Activated CD4-positive, alpha-beta memory T cell treated with anti-CD3 and anti-CD28 coated beads, Interleukin-2, amount 10 ng/mL, durations not matched to agents 7 days and 5 days (primary cell): ENCODE data around the gene DCDC2C. TPM values are rescaled to one million over a fixed set of nuclear protein-coding genes. Genes with fewer than 3 reads are reported as not detected.

Source experiments
- CTCF ChIA-PET: fragments of 350-600 bp; sonication (Branson Sonifier 250); formaldehyde crosslinking; loops from one replicate; lab custom pipeline; 2021; ENCODE audit warnings: antibody characterized with exemption, inconsistent platforms; lab: Charles Lee
- POLR2A ChIA-PET: fragments of 350-600 bp; sonication (Branson Sonifier 250); formaldehyde crosslinking; loops from one replicate; lab custom pipeline; 2021; ENCODE audit warnings: antibody characterized with exemption; lab: Charles Lee
- DNase-seq: peaks from one replicate; pipeline ENCODE4 v3.0.0-alpha.2; 2020
- H3K27ac Mint-ChIP-seq: one replicate; pipeline ENCODE4 v1.8.0; 2021; ENCODE audit warnings: mild to moderate bottlenecking, mixed read lengths
- H3K27me3 Mint-ChIP-seq: one replicate; pipeline ENCODE4 v1.8.0; 2021; ENCODE audit warnings: mixed read lengths
- H3K36me3 Mint-ChIP-seq: one replicate; pipeline ENCODE4 v1.8.0; 2021; ENCODE audit warnings: low read depth, mixed read lengths
- H3K4me1 Mint-ChIP-seq: one replicate; pipeline ENCODE4 v1.8.0; 2021; ENCODE audit warnings: mixed read lengths
- H3K4me3 Mint-ChIP-seq: one replicate; pipeline ENCODE4 v1.8.0; 2021; ENCODE audit warnings: mild to moderate bottlenecking, mixed read lengths
- H3K9me3 Mint-ChIP-seq: one replicate; pipeline ENCODE4 v1.8.0; 2021; ENCODE audit warnings: mixed read lengths
- total RNA-seq, 2 experiments: library from RNA; stranded (reverse); gene quantifications; one replicate each; pipeline ENCODE4 v1.2.3, GENCODE V29; 2021

DCDC2C gene
- total RNA-seq, 2 experiments from 2014 or later: not detected

DNA sequence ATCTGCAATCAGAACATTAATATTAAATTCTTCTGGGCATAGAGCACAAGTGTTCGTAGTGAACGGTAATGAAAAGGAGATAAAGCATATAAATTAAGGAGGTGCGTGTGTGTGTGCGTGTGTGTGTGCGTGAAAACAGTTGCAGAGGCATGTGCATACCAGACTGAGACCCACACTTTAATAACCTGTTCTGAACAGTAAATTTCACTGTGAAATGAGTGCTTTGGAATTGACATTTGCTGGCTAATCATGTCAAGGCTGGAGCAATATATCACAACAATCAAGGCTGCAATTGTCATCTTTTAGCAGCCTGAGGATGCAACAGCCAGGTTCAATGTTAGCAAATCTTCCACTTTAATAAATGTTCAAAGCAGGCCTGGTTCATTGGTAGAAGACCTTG, 57.9 kb downstream of the DCDC2C start:
- Mint-ChIP-seq H3K27me3 (peaks cover 2% of the 10 kb centered on the region), H3K27ac (no peak overlapping the region), H3K36me3 (no peaks in the 10 kb centered on the region), H3K9me3 (no peaks in the 10 kb centered on the region), H3K4me3 (no peak overlapping the region), H3K4me1 (no peaks in the 10 kb centered on the region)
- no peak for DNase-seq
- ChIA-PET POLR2A (no interaction called here), CTCF (no interaction called here)

GRCh38 chr2:3762771-3763447, 59.5 kb downstream of the DCDC2C start:
- Mint-ChIP-seq H3K36me3 (no peaks in the 10 kb centered on the region), H3K27ac (no peak overlapping the region), H3K27me3 (peaks cover 2% of the 10 kb centered on the region), H3K9me3 (no peaks in the 10 kb centered on the region), H3K4me1 (no peaks in the 10 kb centered on the region), H3K4me3 (no peak overlapping the region)
- DNase-seq: no peak
- CTCF ChIA-PET: interaction anchor here (1.1 kb wide), 1 partner anchor 16 kb away, joined by 3 read pairs; no protein-coding TSS in a partner anchor
- POLR2A ChIA-PET: no interaction called here

- Mint-ChIP-seq H3K4me3 (no peak overlapping the region), H3K9me3 (no peaks in the 10 kb centered on the region), H3K36me3 (no peaks in the 10 kb centered on the region), H3K27ac (no peak overlapping the region), H3K27me3 (peaks cover 2% of the 10 kb centered on the region), H3K4me1 (no peaks in the 10 kb centered on the region)
- ChIA-PET POLR2A (no interaction called here), CTCF (no interaction called here)
- no peak for DNase-seq
Observed at GRCh38 chr2:3766824-3767223, 63.4 kb downstream of the DCDC2C start.

GRCh38 chr2:3768960-3769765, 65.8 kb downstream of the DCDC2C start:
- no peak overlapping the region for H3K27ac Mint-ChIP-seq
- no peaks in the 10 kb centered on the region for H3K36me3 Mint-ChIP-seq
- DNase-seq: no peak
- POLR2A ChIA-PET: no interaction called here
- no peak overlapping the region for H3K4me3 Mint-ChIP-seq
- peaks cover 2% of the 10 kb centered on the region for H3K27me3 Mint-ChIP-seq
- no peaks in the 10 kb centered on the region for H3K9me3 Mint-ChIP-seq
- H3K4me1 Mint-ChIP-seq: no peaks in the 10 kb centered on the region
- CTCF ChIA-PET: no interaction called here

- POLR2A ChIA-PET: no interaction called here
- peaks cover 2% of the 10 kb centered on the region for H3K27me3 Mint-ChIP-seq
- no peak overlapping the region for H3K27ac Mint-ChIP-seq
- H3K4me1 Mint-ChIP-seq: no peaks in the 10 kb centered on the region
- DNase-seq: no peak
- H3K36me3 Mint-ChIP-seq: no peaks in the 10 kb centered on the region
- no peaks in the 10 kb centered on the region for H3K9me3 Mint-ChIP-seq
- CTCF ChIA-PET: no interaction called here
- no peak overlapping the region for H3K4me3 Mint-ChIP-seq
Observed at GRCh38 chr2:3769766-3770165, 66.4 kb downstream of the DCDC2C start.

- ChIA-PET CTCF (no interaction called here), POLR2A (no interaction called here)
- Mint-ChIP-seq H3K27me3 (no peaks in the 10 kb centered on the region), H3K4me1 (no peaks in the 10 kb centered on the region), H3K27ac (no peak overlapping the region), H3K36me3 (no peaks in the 10 kb centered on the region), H3K9me3 (no peaks in the 10 kb centered on the region), H3K4me3 (no peak overlapping the region)
- no peak for DNase-seq
Observed at GRCh38 chr2:3770724-3771415, 67.5 kb downstream of the DCDC2C start.

DNA sequence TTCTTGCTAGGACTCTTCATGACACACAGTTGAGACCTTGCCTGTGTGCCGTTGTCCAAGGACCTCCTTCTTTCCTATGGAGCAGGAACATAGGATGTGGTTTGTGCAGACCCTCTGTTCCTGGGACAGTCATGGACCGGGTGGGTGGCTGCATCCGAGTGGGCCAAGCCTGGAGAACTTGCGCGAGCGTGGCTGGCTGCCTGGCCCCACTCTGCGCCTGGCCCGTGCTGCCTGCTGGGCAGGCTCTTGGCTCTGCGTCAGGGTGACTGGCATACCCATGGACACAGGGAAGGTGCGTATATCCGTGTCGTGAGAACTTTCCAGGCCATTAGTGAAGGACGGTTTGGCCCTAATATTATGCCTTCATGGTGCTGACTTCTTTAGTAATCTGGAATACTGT, 68.2 kb downstream of the DCDC2C start:
- Mint-ChIP-seq H3K9me3 (no peaks in the 10 kb centered on the region), H3K4me1 (no peaks in the 10 kb centered on the region), H3K27ac (no peak overlapping the region), H3K36me3 (no peaks in the 10 kb centered on the region), H3K27me3 (peaks cover 2% of the 10 kb centered on the region), H3K4me3 (no peak overlapping the region)
- no peak for DNase-seq
- ChIA-PET CTCF (no interaction called here), POLR2A (no interaction called here)

- CTCF ChIA-PET: no interaction called here
- DNase-seq: no peak
- POLR2A ChIA-PET: interaction anchor here (0.6 kb wide), 1 partner anchor 395 kb away, joined by 3 read pairs; the partner anchor contains the start of gene TRAPPC12
- no peaks in the 10 kb centered on the region for H3K9me3 Mint-ChIP-seq
- H3K27me3 Mint-ChIP-seq: peaks cover 9% of the 10 kb centered on the region
- H3K4me3 Mint-ChIP-seq: no peak overlapping the region
- H3K27ac Mint-ChIP-seq: no peak overlapping the region
- peaks cover 1% of the 10 kb centered on the region for H3K4me1 Mint-ChIP-seq
- H3K36me3 Mint-ChIP-seq: no peaks in the 10 kb centered on the region
Observed at GRCh38 chr2:3774336-3774735, 71.0 kb downstream of the DCDC2C start.

DNA sequence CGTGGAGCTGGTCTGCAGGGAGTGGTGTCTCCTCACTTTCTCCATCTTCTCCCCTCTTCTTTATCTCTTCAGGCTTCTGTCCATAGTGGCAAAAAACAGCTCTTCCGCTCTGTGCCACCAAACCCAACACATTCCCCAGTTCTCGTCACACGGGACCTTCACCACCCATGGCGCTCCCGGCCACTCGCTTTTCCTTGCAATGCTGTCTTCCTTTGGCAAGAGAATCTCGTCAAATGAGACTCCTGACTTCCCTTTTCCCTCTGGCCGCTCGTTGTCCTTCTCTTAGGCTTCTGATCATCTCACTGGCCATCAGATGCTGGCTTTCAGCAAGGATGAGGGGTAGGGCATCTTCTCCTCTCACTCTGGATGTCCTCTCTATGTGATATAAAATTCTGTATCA, 72.9 kb downstream of the DCDC2C start:
- peaks cover 12% of the 10 kb centered on the region for H3K27me3 Mint-ChIP-seq
- ChIA-PET POLR2A (no interaction called here), CTCF (no interaction called here)
- no peak overlapping the region for H3K4me3 Mint-ChIP-seq
- H3K27ac Mint-ChIP-seq: no peak overlapping the region
- no peak for DNase-seq
- H3K9me3 Mint-ChIP-seq: no peaks in the 10 kb centered on the region
- no peaks in the 10 kb centered on the region for H3K36me3 Mint-ChIP-seq
- peaks cover 13% of the 10 kb centered on the region for H3K4me1 Mint-ChIP-seq

DNA sequence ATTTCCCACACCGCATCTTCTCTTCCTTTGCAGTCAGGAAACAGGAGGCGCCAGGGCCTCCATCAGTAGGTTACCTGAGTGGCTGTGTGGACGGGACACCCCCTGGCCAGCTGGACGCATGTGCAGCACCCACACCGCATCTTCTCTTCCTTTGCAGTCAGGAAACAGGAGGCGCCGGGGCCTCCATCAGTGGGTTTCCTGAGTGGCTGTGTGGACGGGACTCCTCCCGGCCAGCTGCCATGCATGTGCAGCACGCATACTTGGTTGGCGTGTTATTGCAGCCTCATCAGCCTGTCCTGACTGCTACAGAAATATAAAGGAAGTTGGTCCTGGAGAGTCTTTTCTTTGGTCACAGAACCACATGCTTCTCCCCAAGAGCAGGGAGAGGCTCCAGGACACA, 74.6 kb downstream of the DCDC2C start:
- CTCF ChIA-PET: interaction anchor here (0.7 kb wide), 1 partner anchor 16 kb away, joined by 3 read pairs; no protein-coding TSS in a partner anchor
- Mint-ChIP-seq H3K27me3 (peaks cover 12% of the 10 kb centered on the region), H3K9me3 (no peaks in the 10 kb centered on the region), H3K4me1 (peaks cover 13% of the 10 kb centered on the region), H3K36me3 (no peaks in the 10 kb centered on the region), H3K4me3 (no peak overlapping the region), H3K27ac (no peak overlapping the region)
- POLR2A ChIA-PET: no interaction called here
- no peak for DNase-seq

DNA sequence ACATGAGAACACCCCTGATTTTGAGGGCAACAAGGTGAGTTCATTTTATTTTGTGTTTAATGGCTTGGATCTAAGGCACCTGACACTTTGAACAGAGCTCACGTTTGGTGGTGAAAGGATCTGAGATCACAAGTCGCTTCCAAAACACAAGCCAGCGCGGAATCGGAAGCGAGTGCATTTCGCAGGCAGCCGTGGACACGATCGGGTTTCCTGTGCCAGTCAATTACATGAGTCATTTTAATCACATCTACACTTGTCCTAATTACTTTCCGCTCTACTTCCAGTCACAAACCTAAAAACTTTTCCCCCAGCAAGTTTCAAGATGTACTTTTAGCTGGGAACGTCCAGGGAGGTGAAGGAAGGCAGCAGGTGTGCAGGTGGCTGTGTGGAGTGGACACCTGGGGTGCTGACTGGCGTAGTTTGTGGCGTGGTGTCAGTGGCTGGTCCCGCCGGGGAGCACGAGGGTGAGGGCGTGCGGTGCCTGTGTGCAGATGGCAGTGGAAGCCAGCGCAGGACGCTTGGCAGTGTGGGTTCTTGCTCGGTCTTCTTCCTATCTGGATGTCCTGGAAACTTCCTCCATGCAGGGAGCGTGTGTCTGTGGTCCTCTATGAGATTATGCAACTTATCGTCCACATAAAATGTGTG, 75.6 kb downstream of the DCDC2C start:
- no peak overlapping the region for H3K27ac Mint-ChIP-seq
- DNase-seq: no peak
- H3K4me1 Mint-ChIP-seq: peaks cover 13% of the 10 kb centered on the region
- peaks cover 12% of the 10 kb centered on the region for H3K27me3 Mint-ChIP-seq
- ChIA-PET CTCF (interaction anchor here (0.7 to 1.5 kb wide), 2 partner anchors 17 to 51 kb away, joined by 3 to 5 read pairs; no protein-coding TSS in a partner anchor), POLR2A (no interaction called here)
- no peak overlapping the region for H3K4me3 Mint-ChIP-seq
- no peaks in the 10 kb centered on the region for H3K36me3 Mint-ChIP-seq
- no peaks in the 10 kb centered on the region for H3K9me3 Mint-ChIP-seq

GRCh38 chr2:3779496-3780049, 76.2 kb downstream of the DCDC2C start:
- ChIA-PET CTCF (interaction anchor here (1.5 kb wide), 1 partner anchor 51 kb away, joined by 5 read pairs; no protein-coding TSS in a partner anchor), POLR2A (no interaction called here)
- Mint-ChIP-seq H3K9me3 (no peaks in the 10 kb centered on the region), H3K4me1 (peaks cover 13% of the 10 kb centered on the region), H3K4me3 (no peak overlapping the region), H3K27ac (no peak overlapping the region), H3K36me3 (no peaks in the 10 kb centered on the region), H3K27me3 (peaks cover 12% of the 10 kb centered on the region)
- no peak for DNase-seq
